ENCODE data around the gene ABCC1.

DNA sequence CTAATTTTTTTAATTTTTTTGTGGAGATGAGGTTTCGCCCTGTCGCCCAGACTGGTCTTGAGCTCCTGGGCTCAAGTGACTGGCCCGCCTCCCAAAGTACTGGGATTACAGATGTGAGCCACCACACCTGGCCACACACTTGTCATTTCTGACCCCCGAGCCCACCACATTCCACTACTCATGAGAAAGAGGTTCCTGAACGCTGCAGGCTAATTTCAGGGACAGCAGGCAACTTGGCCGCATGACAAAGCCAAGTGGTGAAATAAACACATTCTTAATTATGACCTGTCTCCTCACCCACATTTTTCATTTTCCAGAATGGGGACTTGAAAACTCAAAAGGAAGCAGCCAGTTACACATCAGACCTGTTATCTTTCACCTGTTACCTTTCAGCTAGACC is 159.3 kb downstream of the ABCC1 start:
- TF ChIP-seq CTCF (IDR thresholded peaks at IDR 0.05 in 4 of 5, conservative IDR thresholded peaks at IDR 0.05 in 1 of 5) (no peak), POLR2A (IDR thresholded peaks at IDR 0.05) (no peak)
